ENCODE results near the gene FYB2. TPM values are rescaled to one million over a fixed set of nuclear protein-coding genes. Genes with fewer than 3 reads are reported as not detected.

FYB2 gene
- polyA plus RNA-seq, 1 donor (not counting 4 experiments of a cell fraction or from before 2014, with no cell fraction given), result not detected

GRCh38 chr1:56854521-56855099, 35.4 kb upstream of the FYB2 start, which contains the start of gene C8A:
TSS of gene C8A (plus strand) at chr1:56854797. CDS start at chr1:56854902, 105 bp downstream.
- Histone ChIP-seq H3K9me1 (ENCODE audit: control insufficient read depth, extremely low read depth, insufficient read depth, low read length) (no peaks in the 10 kb centered on the region), H3K27ac (ENCODE audit: control insufficient read depth, insufficient read depth, low read length) (no peak within 1 kb of the TSS), H3K4me3 (ENCODE audit: control insufficient read depth in 2 of 3, extremely low read depth in 1 of 3, insufficient read depth in 2 of 3, low read depth in 1 of 3, low read length in 3 of 3) (no peak within 1 kb of the TSS), H3K9ac (ENCODE audit: control insufficient read depth, extremely low read depth, insufficient read depth, low read length) (no peak within 1 kb of the TSS), H3K36me3 (ENCODE audit: control insufficient read depth in 2 of 2, extremely low read depth in 1 of 2, insufficient read depth in 2 of 2, low read length in 2 of 2) (no peaks in the 10 kb centered on the region), H3K79me2 (ENCODE audit: control insufficient read depth, insufficient read depth, low read length) (no peaks in the 10 kb centered on the region), H3K4me1 (ENCODE audit: control insufficient read depth, extremely low read depth, insufficient read depth, low read length) (no peaks in the 10 kb centered on the region), H3K27me3 (ENCODE audit: control insufficient read depth, extremely low read depth, insufficient read depth, low read length) (no peaks in the 10 kb centered on the region), H2AFZ (ENCODE audit: control insufficient read depth, low read length) (no peak within 1 kb of the TSS), H3K9me3 (ENCODE audit: control insufficient read depth, low read depth, low read length) (no peaks in the 10 kb centered on the region), H4K20me1 (ENCODE audit: control insufficient read depth, extremely low read depth, insufficient read depth, low read length) (no peaks in the 10 kb centered on the region), H3K4me2 (ENCODE audit: control insufficient read depth, extremely low read depth, insufficient read depth, low read depth, low read length) (no peak within 1 kb of the TSS)
- dilution Hi-C loops (cut with MboI; ENCODE audit: extremely low pct_ligation_motif_present, low sequenced_read_pairs), result no loop called here
- FAIRE-seq, result no peak
- DNase-seq (ENCODE audit: low read depth, low spot score), result no peak
- no peak for TF ChIP-seq CTCF (optimal IDR thresholded peaks at IDR 0.05 in 1 of 3, IDR thresholded peaks at IDR 0.05 in 1 of 3, conservative IDR thresholded peaks at IDR 0.05 in 1 of 3; ENCODE audit: extremely low read depth in 1 of 3, insufficient read depth in 2 of 3, low read length in 3 of 3)
- no peak for TF ChIP-seq EZH2 (IDR thresholded peaks at IDR 0.05; ENCODE audit: low read length)

GRCh38 chr1:56852476-56852875, 33.3 kb upstream of the FYB2 start:
- no peaks in the 10 kb centered on the region for H3K4me1 ChIP-seq (ENCODE audit: control insufficient read depth, extremely low read depth, insufficient read depth, low read length)
- H3K4me2 ChIP-seq (ENCODE audit: control insufficient read depth, extremely low read depth, insufficient read depth, low read depth, low read length), result no peak overlapping the region
- H4K20me1 ChIP-seq (ENCODE audit: control insufficient read depth, extremely low read depth, insufficient read depth, low read length), result no peaks in the 10 kb centered on the region
- no peaks in the 10 kb centered on the region for H3K9me1 ChIP-seq (ENCODE audit: control insufficient read depth, extremely low read depth, insufficient read depth, low read length)
- DNase-seq (ENCODE audit: low read depth, low spot score), result no peak
- no peaks in the 10 kb centered on the region for H3K9me3 ChIP-seq (ENCODE audit: control insufficient read depth, low read depth, low read length)
- no peaks in the 10 kb centered on the region for H3K27me3 ChIP-seq (ENCODE audit: control insufficient read depth, extremely low read depth, insufficient read depth, low read length)
- FAIRE-seq, result no peak
- H3K9ac ChIP-seq (ENCODE audit: control insufficient read depth, extremely low read depth, insufficient read depth, low read length), result no peak overlapping the region
- H3K36me3 ChIP-seq (ENCODE audit: control insufficient read depth in 2 of 2, extremely low read depth in 1 of 2, insufficient read depth in 2 of 2, low read length in 2 of 2), result no peaks in the 10 kb centered on the region
- H3K4me3 ChIP-seq (ENCODE audit: control insufficient read depth in 2 of 3, extremely low read depth in 1 of 3, insufficient read depth in 2 of 3, low read depth in 1 of 3, low read length in 3 of 3), result no peak overlapping the region
- no peak for TF ChIP-seq EZH2 (IDR thresholded peaks at IDR 0.05; ENCODE audit: low read length)
- TF ChIP-seq CTCF (optimal IDR thresholded peaks at IDR 0.05 in 1 of 3, IDR thresholded peaks at IDR 0.05 in 1 of 3, conservative IDR thresholded peaks at IDR 0.05 in 1 of 3; ENCODE audit: extremely low read depth in 1 of 3, insufficient read depth in 2 of 3, low read length in 3 of 3), result no peak
- no peak overlapping the region for H3K27ac ChIP-seq (ENCODE audit: control insufficient read depth, insufficient read depth, low read length)
- H3K79me2 ChIP-seq (ENCODE audit: control insufficient read depth, insufficient read depth, low read length), result no peaks in the 10 kb centered on the region
- dilution Hi-C loops (cut with MboI; ENCODE audit: extremely low pct_ligation_motif_present, low sequenced_read_pairs), result no loop called here
- H2AFZ ChIP-seq (ENCODE audit: control insufficient read depth, low read length), result no peak overlapping the region
